OCI-LY1 (cell line): ENCODE results near the gene PCED1B.
A peak's percentile ranks its signal among the peaks of the same experiment; 100 is the strongest.

Source experiments
- H2AFZ ChIP-seq: fragments of 200-600 bp; sonication (generic), shearing (Covaris generic); 2 replicates; pipeline ENCODE4 v1.6.0; 2014; ENCODE audit warnings: antibody characterized with exemption, mild to moderate bottlenecking, low read length
- H3F3A ChIP-seq: fragments of 200-600 bp; sonication (generic), shearing (Covaris generic); 2 replicates; pipeline ENCODE4 v1.6.0; 2014; ENCODE audit warnings: mild to moderate bottlenecking, antibody characterized with exemption, low read length, moderate library complexity; ENCODE audit not compliant: insufficient read depth
- H3K27ac ChIP-seq: fragments of 200-600 bp; sonication (generic); 2 replicates; pipeline ENCODE4 v1.5.1; 2014; ENCODE audit warnings: low read length, mixed run types, mild to moderate bottlenecking, low read depth; ENCODE audit not compliant: poor library complexity, severe bottlenecking
- H3K27me3 ChIP-seq: fragments of 200-600 bp; sonication (generic); 2 replicates; pipeline ENCODE4 v1.6.0; 2014; ENCODE audit warnings: antibody characterized with exemption, mild to moderate bottlenecking, low read length, moderate library complexity; ENCODE audit not compliant: insufficient read depth
- H3K36me3 ChIP-seq: fragments of 200-600 bp; sonication (generic); 2 replicates; pipeline ENCODE4 v1.6.1; 2014; ENCODE audit warnings: mild to moderate bottlenecking, antibody characterized with exemption, low read length, moderate library complexity, mixed read lengths; ENCODE audit not compliant: insufficient read depth
- H3K4me1 ChIP-seq: fragments of 200-600 bp; sonication (generic); 2 replicates; pipeline ENCODE4 v1.5.1; 2014; ENCODE audit warnings: mild to moderate bottlenecking, low read length, moderate library complexity; ENCODE audit not compliant: insufficient read depth, severe bottlenecking
- H3K4me2 ChIP-seq: fragments of 200-600 bp; sonication (generic), shearing (Covaris generic); 2 replicates; pipeline ENCODE4 v1.6.1; 2014; ENCODE audit warnings: low read length
- H3K4me3 ChIP-seq: fragments of 200-600 bp; sonication (generic); 2 replicates; pipeline ENCODE4 v1.5.1; 2014; ENCODE audit warnings: low read length, low read depth, mild to moderate bottlenecking, mixed read lengths; ENCODE audit not compliant: poor library complexity, severe bottlenecking
- H3K79me2 ChIP-seq: fragments of 200-600 bp; shearing (Covaris generic); 2 replicates; pipeline ENCODE4 v1.6.1; 2016; ENCODE audit warnings: mixed run types, low read length, mixed read lengths; ENCODE audit not compliant: insufficient read depth
- H3K9ac ChIP-seq: fragments of 200-600 bp; sonication (generic), shearing (Covaris generic); 2 replicates; pipeline ENCODE4 v1.6.1; 2014; ENCODE audit warnings: mild to moderate bottlenecking, low read length, mixed read lengths
- H3K9me2 ChIP-seq: fragments of 200-600 bp; sonication (generic), shearing (Covaris generic); 2 replicates; pipeline ENCODE4 v1.6.1; 2014; ENCODE audit warnings: low read depth, mild to moderate bottlenecking, low read length, mixed read lengths
- H3K9me3 ChIP-seq: fragments of 200-600 bp; shearing (Covaris generic); 2 replicates; pipeline ENCODE4 v1.6.1; 2014; ENCODE audit warnings: low read length, mixed read lengths
- H4K20me1 ChIP-seq: fragments of 200-600 bp; sonication (generic), shearing (Covaris generic); 2 replicates; pipeline ENCODE4 v1.6.0; 2016; ENCODE audit warnings: mild to moderate bottlenecking, low read length; ENCODE audit not compliant: insufficient read depth
- CTCF ChIP-seq: fragments of 200-600 bp; sonication (generic), shearing (Covaris generic); IDR thresholded peaks from 2 replicates; pipeline ENCODE4 v1.5.1; 2017; ENCODE audit warnings: mild to moderate bottlenecking, antibody characterized with exemption, low read length, moderate library complexity, mixed read lengths
- EZH2 ChIP-seq: fragments of 200-600 bp; sonication (generic), shearing (Covaris generic); IDR thresholded peaks from 2 replicates; pipeline ENCODE4 v1.8.0; 2017; ENCODE audit warnings: borderline replicate concordance, mixed run types, mild to moderate bottlenecking, antibody characterized with exemption, low read length, moderate library complexity, mixed read lengths

Gene PCED1B

GRCh38 chr12:47207829-47208248, 128.4 kb downstream of the PCED1B start:
- no peaks in the 10 kb centered on the region for H3K9me2 ChIP-seq
- no peaks in the 10 kb centered on the region for H4K20me1 ChIP-seq
- no peaks in the 10 kb centered on the region for H3K9me3 ChIP-seq
- no peak overlapping the region for H2AFZ ChIP-seq
- peak overlapping the region; percentile 58 for H3K4me2 ChIP-seq
- H3F3A ChIP-seq = peaks cover 4% of the 10 kb centered on the region; the same call in 1 of the 2 replicates
- peak overlapping the region; percentile 11 for H3K9ac ChIP-seq
- H3K4me1 ChIP-seq = peaks cover 63% of the 10 kb centered on the region
- H3K4me3 ChIP-seq = peak overlapping the region; percentile 11
- H3K79me2 ChIP-seq = peaks cover 14% of the 10 kb centered on the region
- TF ChIP-seq CTCF (no peak), EZH2 (no peak)
- H3K27ac ChIP-seq = peak overlapping the region; percentile 96
- H3K27me3 ChIP-seq = no peaks in the 10 kb centered on the region
- H3K36me3 ChIP-seq = peaks cover 65% of the 10 kb centered on the region

DNA sequence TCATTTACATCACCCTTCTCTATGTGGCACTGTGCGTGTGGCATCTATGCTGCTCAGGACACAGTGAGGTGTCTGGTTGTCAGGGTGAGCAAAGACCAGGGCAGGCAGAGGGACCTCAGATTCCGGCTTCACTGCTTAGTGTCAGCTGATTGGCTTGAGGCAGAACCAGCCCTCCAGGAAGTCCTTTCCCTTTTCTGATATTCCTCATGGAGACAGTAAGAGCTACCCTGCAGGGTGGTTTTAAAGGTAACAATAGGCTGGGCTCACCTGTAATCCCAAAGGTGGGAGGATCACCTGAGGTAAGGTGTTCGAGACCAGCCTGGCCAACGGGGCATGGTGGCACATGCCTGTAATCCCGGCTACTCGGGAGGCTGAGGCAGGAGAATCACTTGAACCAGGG, 129.6 kb downstream of the PCED1B start:
- H4K20me1 ChIP-seq = no peaks in the 10 kb centered on the region
- peak overlapping the region; percentile 11; the same call in 1 of the 2 replicates for H3K9ac ChIP-seq
- H3K27me3 ChIP-seq = no peaks in the 10 kb centered on the region
- H3K4me3 ChIP-seq = no peak overlapping the region
- H3K27ac ChIP-seq = peak overlapping the region; percentile 96
- H3K36me3 ChIP-seq = peaks cover 66% of the 10 kb centered on the region
- TF ChIP-seq CTCF (no peak), EZH2 (no peak)
- peaks cover 4% of the 10 kb centered on the region; the same call in 1 of the 2 replicates for H3F3A ChIP-seq
- H3K4me1 ChIP-seq = peaks cover 75% of the 10 kb centered on the region
- no peak overlapping the region for H2AFZ ChIP-seq
- peak overlapping the region; percentile 58; the same call in 1 of the 2 replicates for H3K4me2 ChIP-seq
- peaks cover 25% of the 10 kb centered on the region for H3K79me2 ChIP-seq
- no peaks in the 10 kb centered on the region for H3K9me2 ChIP-seq
- no peaks in the 10 kb centered on the region for H3K9me3 ChIP-seq

- TF ChIP-seq EZH2 (no peak), CTCF (no peak)
- Histone ChIP-seq H3K27ac (peak overlapping the region; percentile 96), H3F3A (peaks cover 4% of the 10 kb centered on the region; the same call in 1 of the 2 replicates), H3K9me2 (no peaks in the 10 kb centered on the region), H4K20me1 (no peaks in the 10 kb centered on the region), H3K79me2 (peaks cover 42% of the 10 kb centered on the region), H3K4me1 (peaks cover 79% of the 10 kb centered on the region), H3K4me2 (peak overlapping the region; percentile 22), H3K4me3 (peak overlapping the region; percentile 7), H3K9ac (no peak overlapping the region), H3K27me3 (no peaks in the 10 kb centered on the region), H2AFZ (no peak overlapping the region), H3K9me3 (no peaks in the 10 kb centered on the region), H3K36me3 (peaks cover 51% of the 10 kb centered on the region)
Observed at GRCh38 chr12:47210776-47211175, 131.4 kb downstream of the PCED1B start.
